ENCODE measurements around the gene SRCAP. TPM values are rescaled to one million over a fixed set of nuclear protein-coding genes. Genes with fewer than 3 reads are reported as not detected.

SRCAP gene
- polyA plus RNA-seq, 1 experiment, result 4.4 TPM

DNA sequence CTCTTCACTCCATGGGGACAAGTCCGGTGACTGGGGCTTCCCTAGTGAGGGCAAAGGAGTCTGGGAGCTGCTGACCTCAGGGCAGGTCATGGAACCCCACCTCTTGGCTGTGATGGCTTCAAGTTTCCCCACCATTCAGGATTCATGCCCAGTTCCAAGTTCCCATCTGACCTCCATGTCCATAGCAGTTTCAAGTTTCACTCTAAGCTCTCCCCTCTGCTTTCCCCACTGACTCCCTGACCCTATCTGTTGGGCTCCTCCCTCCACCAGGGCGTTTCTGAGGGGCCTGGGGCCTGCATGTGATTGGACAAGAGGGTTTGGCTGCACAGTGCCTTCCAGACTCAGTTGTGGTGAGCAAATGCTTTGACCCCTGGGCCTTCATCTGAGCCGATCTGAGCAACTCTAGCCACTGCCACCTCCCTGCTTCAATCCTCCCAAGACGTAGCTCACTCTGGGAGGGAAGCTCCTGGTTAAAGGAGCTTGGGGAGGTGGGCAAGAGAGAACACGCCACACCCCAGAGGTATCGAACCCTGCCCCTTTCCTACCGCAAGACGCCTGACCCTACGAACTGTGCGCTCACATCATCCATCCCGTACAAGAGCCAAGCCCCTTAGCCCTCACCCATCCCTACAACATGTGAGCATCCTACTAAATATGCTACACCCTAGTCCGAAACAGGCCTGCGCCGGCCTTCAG lies 79.7 kb downstream of the SRCAP start:
- no peak for DNase-seq (ENCODE audit: low read depth)
- POLR2A ChIA-PET, result interaction anchor here (0.5 kb wide), 1 partner anchor 246 kb away, joined by 3 read pairs; no protein-coding TSS in a partner anchor
- CTCF ChIA-PET, result interaction anchor here (1.0 to 1.1 kb wide), 2 partner anchors 16 to 36 kb away, joined by 3 to 5 read pairs; no protein-coding TSS in a partner anchor

GRCh38 chr16:30779596-30779995 lies 80.6 kb downstream of the SRCAP start:
- POLR2A ChIA-PET, result no interaction called here
- no peak for DNase-seq (ENCODE audit: low read depth)
- Histone ChIP-seq H3K27me3 (ENCODE audit: control insufficient read depth, insufficient read depth, low read length) (no peaks in the 10 kb centered on the region), H3K4me3 (ENCODE audit: low read depth, low read length) (no peak overlapping the region), H3K36me3 (ENCODE audit: control insufficient read depth, insufficient read depth, low read length) (peaks cover 24% of the 10 kb centered on the region)
- TF ChIP-seq, protein P1, sequence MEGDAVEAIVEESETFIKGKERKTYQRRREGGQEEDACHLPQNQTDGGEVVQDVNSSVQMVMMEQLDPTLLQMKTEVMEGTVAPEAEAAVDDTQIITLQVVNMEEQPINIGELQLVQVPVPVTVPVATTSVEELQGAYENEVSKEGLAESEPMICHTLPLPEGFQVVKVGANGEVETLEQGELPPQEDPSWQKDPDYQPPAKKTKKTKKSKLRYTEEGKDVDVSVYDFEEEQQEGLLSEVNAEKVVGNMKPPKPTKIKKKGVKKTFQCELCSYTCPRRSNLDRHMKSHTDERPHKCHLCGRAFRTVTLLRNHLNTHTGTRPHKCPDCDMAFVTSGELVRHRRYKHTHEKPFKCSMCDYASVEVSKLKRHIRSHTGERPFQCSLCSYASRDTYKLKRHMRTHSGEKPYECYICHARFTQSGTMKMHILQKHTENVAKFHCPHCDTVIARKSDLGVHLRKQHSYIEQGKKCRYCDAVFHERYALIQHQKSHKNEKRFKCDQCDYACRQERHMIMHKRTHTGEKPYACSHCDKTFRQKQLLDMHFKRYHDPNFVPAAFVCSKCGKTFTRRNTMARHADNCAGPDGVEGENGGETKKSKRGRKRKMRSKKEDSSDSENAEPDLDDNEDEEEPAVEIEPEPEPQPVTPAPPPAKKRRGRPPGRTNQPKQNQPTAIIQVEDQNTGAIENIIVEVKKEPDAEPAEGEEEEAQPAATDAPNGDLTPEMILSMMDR (IDR thresholded peaks at IDR 0.05; ENCODE audit: insufficient read depth, low read depth, low read length), result no peak
- CTCF ChIA-PET, result interaction anchor here (1.1 to 1.7 kb wide), 2 partner anchors 17 to 26 kb away, joined by 3 to 6 read pairs; no protein-coding TSS in a partner anchor

More for the DNA sequence above, 79.7 kb downstream of the SRCAP start:
- Histone ChIP-seq H3K4me3 (ENCODE audit: low read depth, low read length) (no peak overlapping the region), H3K27me3 (ENCODE audit: control insufficient read depth, insufficient read depth, low read length) (no peaks in the 10 kb centered on the region), H3K36me3 (ENCODE audit: control insufficient read depth, insufficient read depth, low read length) (peaks cover 23% of the 10 kb centered on the region)
- TF ChIP-seq, protein P1 (IDR thresholded peaks at IDR 0.05; ENCODE audit: insufficient read depth, low read depth, low read length), result no peak

GRCh38 chr16:30780021-30780420 lies 81.0 kb downstream of the SRCAP start:
- TF ChIP-seq, protein P1 (IDR thresholded peaks at IDR 0.05; ENCODE audit: insufficient read depth, low read depth, low read length), result no peak
- H3K36me3 ChIP-seq (ENCODE audit: control insufficient read depth, insufficient read depth, low read length), result peaks cover 24% of the 10 kb centered on the region
- DNase-seq (ENCODE audit: low read depth), result no peak
- ChIA-PET POLR2A (interaction anchor here (0.8 kb wide), 1 partner anchor 116 kb away, joined by 5 read pairs; the partner anchor contains the start of gene CTF1), CTCF (interaction anchor here (1.7 kb wide), 1 partner anchor 25 kb away, joined by 6 read pairs; no protein-coding TSS in a partner anchor)
- no peak overlapping the region for H3K4me3 ChIP-seq (ENCODE audit: low read depth, low read length)
- no peaks in the 10 kb centered on the region for H3K27me3 ChIP-seq (ENCODE audit: control insufficient read depth, insufficient read depth, low read length)

DNA sequence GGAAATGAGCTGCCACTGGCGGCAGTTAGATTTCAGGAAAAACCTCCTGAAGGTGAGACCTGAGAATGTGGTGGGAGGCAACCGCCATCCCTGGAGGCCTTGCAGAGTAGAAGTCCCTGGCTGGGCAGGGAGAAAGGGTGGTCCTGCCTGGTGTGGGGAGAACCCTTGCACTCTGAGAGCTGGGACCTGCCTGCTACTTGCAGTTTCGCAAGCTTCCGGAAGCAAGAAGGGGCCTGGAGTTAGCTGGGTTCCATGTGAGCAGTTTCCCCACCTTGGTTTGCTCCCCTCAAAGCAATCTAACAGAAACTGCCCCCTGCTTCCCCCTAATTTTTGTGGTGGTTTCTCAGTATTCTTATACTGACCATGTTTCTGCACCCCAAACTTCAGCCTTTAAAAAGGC lies 81.6 kb downstream of the SRCAP start:
- ChIA-PET CTCF (interaction anchor here (1.7 kb wide), 1 partner anchor 25 kb away, joined by 6 read pairs; no protein-coding TSS in a partner anchor), POLR2A (interaction anchor here (0.8 kb wide), 1 partner anchor 116 kb away, joined by 5 read pairs; the partner anchor contains the start of gene CTF1)
- Histone ChIP-seq H3K27me3 (ENCODE audit: control insufficient read depth, insufficient read depth, low read length) (no peaks in the 10 kb centered on the region), H3K4me3 (ENCODE audit: low read depth, low read length) (no peak overlapping the region), H3K36me3 (ENCODE audit: control insufficient read depth, insufficient read depth, low read length) (peaks cover 24% of the 10 kb centered on the region)
- TF ChIP-seq, protein P1 (IDR thresholded peaks at IDR 0.05; ENCODE audit: insufficient read depth, low read depth, low read length), result no peak
- DNase-seq (ENCODE audit: low read depth), result no peak

- ChIA-PET POLR2A (no interaction called here), CTCF (interaction anchor here (1.0 to 1.7 kb wide), 3 partner anchors 23 to 120 kb away, joined by 3 to 5 read pairs (median 4); no protein-coding TSS in a partner anchor)
- Histone ChIP-seq H3K4me3 (ENCODE audit: low read depth, low read length) (no peak overlapping the region), H3K36me3 (ENCODE audit: control insufficient read depth, insufficient read depth, low read length) (peaks cover 24% of the 10 kb centered on the region), H3K27me3 (ENCODE audit: control insufficient read depth, insufficient read depth, low read length) (no peaks in the 10 kb centered on the region)
- DNase-seq (ENCODE audit: low read depth), result no peak
- TF ChIP-seq, protein P1 (IDR thresholded peaks at IDR 0.05; ENCODE audit: insufficient read depth, low read depth, low read length), result no peak
Observed at GRCh38 chr16:30782486-30783279, 83.7 kb downstream of the SRCAP start.
